Esophagus squamous epithelium (tissue), 5 donors: ENCODE measurements around the gene RCSD1. TPM values are rescaled to one million over a fixed set of nuclear protein-coding genes. Genes with fewer than 3 reads are reported as not detected.

Experiments
- DNase-seq: peaks from one replicate; lab custom pipeline; 2025; lab: John Stamatoyannopoulos, UW
- H3K27ac ChIP-seq, 4 donors: fragments of 200-600 bp; sonication (generic); one replicate each; pipeline ENCODE4 v1.5.1; 2016 to 2019; ENCODE audit warnings: mild to moderate bottlenecking in 1 of 4
- H3K27me3 ChIP-seq, 4 donors: fragments of 200-600 bp; sonication (generic); 1 replicate in 3 of 4; 2 replicates in 1 of 4; pipeline versions ENCODE4 v1.5.1 to v1.6.0; 2017 to 2021; ENCODE audit warnings: antibody characterized with exemption in 1 of 4
- H3K36me3 ChIP-seq, 3 donors: fragments of 200-600 bp; sonication (generic); one replicate each; pipeline ENCODE4 v1.5.1; 2016 to 2019
- H3K4me1 ChIP-seq, 3 donors: fragments of 200-600 bp; sonication (generic); one replicate each; pipeline ENCODE4 v1.5.1; 2017 to 2019
- H3K4me3 ChIP-seq, 4 donors: fragments of 200-600 bp; sonication (generic); 1 replicate in 3 of 4; 2 replicates in 1 of 4; pipeline ENCODE4 v1.5.1; 2016 to 2019; ENCODE audit warnings: mild to moderate bottlenecking in 2 of 4, moderate library complexity in 1 of 4
- H3K9me3 ChIP-seq, 3 donors: fragments of 200-600 bp; sonication (generic); one replicate each; pipeline ENCODE4 v1.5.1; 2016 to 2019
- POLR2A ChIP-seq, 4 donors: fragments of 450-650 bp; IDR thresholded peaks; one replicate each; pipeline ENCODE4 v1.6.1; 2017; ENCODE audit warnings: antibody characterized with exemption in 4 of 4, mild to moderate bottlenecking in 4 of 4, moderate library complexity in 3 of 4
- WGBS, 2 donors: methylation state at CpG; one replicate each; pipeline ENCODE4 v1.1.5; 2018; 5-methylcytosine and 5-hydroxymethylcytosine counted together
- intact Hi-C: fragments of 100-400 bp; cut with DNase I; formaldehyde crosslinking; loops from one replicate; pipeline ENCODE4 v1.15.0; 2022
- total RNA-seq, 4 donors: library from RNA; depleted of rRNA; stranded (reverse); fragments of >200 nt; gene quantifications; one replicate each; pipeline ENCODE4 v1.1.0, GENCODE V29; 2016
- TF ChIP-seq, protein P1 (sequence below), 6 experiments: fragments of 450-650 bp in 4 of 6; fragments of 200-600 bp in 2 of 6; sonication (generic) in 2 of 6; IDR thresholded peaks; one replicate each; pipeline ENCODE4 v1.5.1; 2016 to 2019; ENCODE audit warnings: antibody characterized with exemption in 6 of 6, mild to moderate bottlenecking in 4 of 6, moderate library complexity in 4 of 6
- donor health status: DM: yes; HTN: yes; CAD: no.

Gene RCSD1
- total RNA-seq, 4 donors from 2014 or later = 1.2 to 17.7 (median 3.4) TPM

DNA sequence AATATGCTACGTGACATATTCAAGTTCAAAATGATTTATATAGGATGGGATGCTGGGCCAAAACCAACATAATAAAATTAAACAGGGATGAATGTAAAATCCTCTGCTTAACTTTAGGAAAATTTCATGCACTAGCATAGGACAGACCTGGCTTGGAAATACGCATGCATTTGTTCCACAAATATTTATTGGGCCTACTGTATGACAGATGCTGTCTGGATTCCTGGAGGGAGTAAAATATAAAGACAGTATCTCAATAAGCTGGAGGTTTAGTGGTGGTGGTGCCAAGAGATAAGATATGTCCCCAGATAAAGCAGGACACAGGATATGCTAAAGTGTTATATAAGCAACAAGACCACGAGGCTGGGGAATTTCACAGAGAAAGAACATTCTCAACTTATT is 15.1 kb downstream of the RCSD1 start:
- 70 to 71% methylated on average over 3 of the region's 3 CpGs for WGBS, 2 donors
- Histone ChIP-seq H3K36me3 (no peaks in the 10 kb centered on the region), H3K4me1 (peaks cover 9 to 53% (median 18%) of the 10 kb centered on the region in 3 donors), H3K27ac (no peak overlapping the region), H3K27me3 (no peaks in the 10 kb centered on the region), H3K9me3 (no peaks in the 10 kb centered on the region), H3K4me3 (no peak overlapping the region)
- no peak for TF ChIP-seq POLR2A (IDR thresholded peaks at IDR 0.05)
- TF ChIP-seq, protein P1, sequence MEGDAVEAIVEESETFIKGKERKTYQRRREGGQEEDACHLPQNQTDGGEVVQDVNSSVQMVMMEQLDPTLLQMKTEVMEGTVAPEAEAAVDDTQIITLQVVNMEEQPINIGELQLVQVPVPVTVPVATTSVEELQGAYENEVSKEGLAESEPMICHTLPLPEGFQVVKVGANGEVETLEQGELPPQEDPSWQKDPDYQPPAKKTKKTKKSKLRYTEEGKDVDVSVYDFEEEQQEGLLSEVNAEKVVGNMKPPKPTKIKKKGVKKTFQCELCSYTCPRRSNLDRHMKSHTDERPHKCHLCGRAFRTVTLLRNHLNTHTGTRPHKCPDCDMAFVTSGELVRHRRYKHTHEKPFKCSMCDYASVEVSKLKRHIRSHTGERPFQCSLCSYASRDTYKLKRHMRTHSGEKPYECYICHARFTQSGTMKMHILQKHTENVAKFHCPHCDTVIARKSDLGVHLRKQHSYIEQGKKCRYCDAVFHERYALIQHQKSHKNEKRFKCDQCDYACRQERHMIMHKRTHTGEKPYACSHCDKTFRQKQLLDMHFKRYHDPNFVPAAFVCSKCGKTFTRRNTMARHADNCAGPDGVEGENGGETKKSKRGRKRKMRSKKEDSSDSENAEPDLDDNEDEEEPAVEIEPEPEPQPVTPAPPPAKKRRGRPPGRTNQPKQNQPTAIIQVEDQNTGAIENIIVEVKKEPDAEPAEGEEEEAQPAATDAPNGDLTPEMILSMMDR (IDR thresholded peaks at IDR 0.05) = no peak
- intact Hi-C loops = no loop called here
- DNase-seq = no peak

DNA sequence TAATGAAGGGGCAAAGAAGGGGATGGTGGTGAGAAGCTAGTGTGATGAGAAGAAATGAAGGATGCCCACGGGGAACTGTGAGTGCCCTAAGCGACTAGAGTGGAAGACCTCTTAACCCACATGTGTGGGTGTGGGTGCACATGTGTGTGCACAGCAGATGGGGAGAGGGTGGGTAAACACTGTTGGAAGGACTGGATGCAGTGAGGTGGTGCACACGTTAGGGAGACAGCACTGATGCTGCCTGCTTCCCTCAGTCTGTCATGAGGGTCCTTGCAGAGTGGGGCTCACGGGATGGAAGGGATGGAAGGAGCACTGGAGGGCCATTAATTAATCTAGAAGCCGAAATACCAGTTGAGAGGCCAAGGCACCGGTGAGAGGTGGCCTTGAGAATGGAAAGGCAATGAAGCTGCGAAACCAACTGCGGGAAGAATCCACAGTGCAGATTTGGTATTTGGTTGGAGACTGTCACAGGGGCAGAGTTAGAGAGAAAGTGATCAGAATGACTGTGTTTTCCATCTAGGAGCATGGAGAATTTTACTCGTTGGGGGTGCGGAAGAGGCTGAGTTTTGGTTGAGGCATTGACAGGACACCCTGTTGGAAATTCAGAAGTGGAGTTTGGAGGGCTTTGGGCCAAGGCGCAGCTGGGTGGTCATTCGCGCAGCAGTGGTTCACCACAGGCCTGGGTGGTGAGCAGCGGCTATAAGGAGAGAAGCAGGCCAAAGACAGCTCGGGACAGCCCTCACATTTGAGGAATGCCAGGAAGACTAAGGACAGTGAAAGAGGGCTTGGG is 15.8 kb downstream of the RCSD1 start:
- Histone ChIP-seq H3K4me1 (peaks cover 9 to 60% (median 24%) of the 10 kb centered on the region in 3 donors), H3K27me3 (no peaks in the 10 kb centered on the region), H3K4me3 (no peak overlapping the region), H3K36me3 (no peaks in the 10 kb centered on the region), H3K9me3 (no peaks in the 10 kb centered on the region), H3K27ac (no peak overlapping the region)
- TF ChIP-seq, protein P1 (IDR thresholded peaks at IDR 0.05) = no peak
- no peak for TF ChIP-seq POLR2A (IDR thresholded peaks at IDR 0.05)
- intact Hi-C loops = no loop called here
- WGBS, 2 donors = 82 to 86% methylated on average over 15 of the region's 15 CpGs
- DNase-seq = no peak

DNA sequence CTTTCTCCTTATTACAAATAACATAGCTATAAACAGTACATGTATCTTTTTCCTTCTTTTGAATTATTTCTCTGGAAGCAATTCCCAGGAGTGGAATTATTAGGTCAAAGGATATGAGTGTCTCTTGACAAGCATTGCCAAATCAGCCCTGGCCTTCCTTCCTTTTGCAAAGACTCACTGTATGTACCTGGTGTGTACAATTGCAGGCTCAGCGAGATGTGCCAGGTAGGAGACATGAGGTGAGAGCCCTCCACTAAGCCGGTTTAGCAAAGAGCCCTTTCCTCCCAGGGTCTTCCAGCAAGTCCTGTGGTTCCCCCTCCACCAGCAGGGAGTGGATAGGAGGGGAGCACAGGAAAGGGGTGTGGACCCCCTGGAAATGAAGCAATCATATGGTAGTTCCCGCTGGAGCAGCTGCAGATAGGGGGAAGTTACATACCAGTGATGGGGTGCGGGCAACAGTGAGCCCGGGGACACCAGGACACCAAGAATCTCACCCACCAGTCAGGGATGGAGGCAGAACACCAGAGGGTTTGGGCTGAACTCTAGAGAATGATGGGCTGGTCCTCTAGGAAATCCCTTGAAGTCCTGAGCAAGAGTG is 18.3 kb downstream of the RCSD1 start:
- no peak for TF ChIP-seq POLR2A (IDR thresholded peaks at IDR 0.05)
- TF ChIP-seq, protein P1 (IDR thresholded peaks at IDR 0.05) = no peak
- no peak for DNase-seq

DNA sequence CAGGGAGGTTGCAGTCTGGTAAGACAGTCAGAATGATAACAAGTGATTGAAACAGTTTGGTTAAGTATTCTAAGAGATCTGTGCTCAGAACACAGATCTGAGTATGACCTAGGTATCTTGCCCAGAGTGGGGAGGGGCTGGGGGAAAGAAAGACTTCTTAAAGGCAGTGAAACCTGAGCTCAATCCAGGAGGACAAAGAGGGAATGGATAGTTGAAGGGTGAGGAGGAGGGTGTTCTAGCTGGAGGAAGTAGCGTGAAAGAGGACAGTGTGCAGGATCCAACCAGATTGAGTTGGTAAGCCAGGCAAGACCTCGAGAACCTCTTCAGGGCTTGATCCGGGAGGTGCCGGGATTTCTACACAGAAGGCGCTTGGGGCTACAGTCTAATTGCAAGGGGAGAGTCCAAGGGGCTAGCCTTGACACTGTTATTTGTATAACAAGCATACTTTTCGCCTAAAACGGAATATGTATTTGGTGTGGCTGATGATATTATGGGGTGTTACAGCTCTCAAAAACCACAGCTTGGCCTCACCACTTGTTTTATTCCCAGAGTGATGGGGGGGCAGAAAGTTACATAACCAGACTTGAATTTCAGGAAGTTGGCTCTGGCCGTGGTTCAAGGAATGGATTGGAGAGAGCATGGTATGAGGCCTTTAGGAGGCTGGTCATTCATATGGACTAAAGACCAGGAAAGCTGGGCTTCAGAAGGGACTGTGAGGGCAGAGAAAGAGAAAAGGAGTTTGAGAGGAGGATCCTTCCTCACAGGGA is 19.1 kb downstream of the RCSD1 start:
- intact Hi-C loops = no loop called here
- Histone ChIP-seq H3K27ac (peak overlapping the region in 3 of 4 donors; percentile 3 to 51 (median 14)), H3K27me3 (no peaks in the 10 kb centered on the region), H3K9me3 (no peaks in the 10 kb centered on the region), H3K36me3 (no peaks in the 10 kb centered on the region), H3K4me3 (no peak overlapping the region), H3K4me1 (peaks cover 9 to 84% (median 33%) of the 10 kb centered on the region in 3 donors)
- 62 to 65% methylated on average over 8 of the region's 8 CpGs for WGBS, 2 donors
- no peak for DNase-seq
- TF ChIP-seq, protein P1 (IDR thresholded peaks at IDR 0.05) = no peak
- TF ChIP-seq POLR2A (IDR thresholded peaks at IDR 0.05) = no peak

More for the DNA sequence above, 18.3 kb downstream of the RCSD1 start:
- H3K27me3 ChIP-seq = no peaks in the 10 kb centered on the region
- H3K9me3 ChIP-seq = no peaks in the 10 kb centered on the region
- 71 to 100% methylated on average over 2 to 5 of the region's 5 CpGs for WGBS, 2 donors
- peak overlapping the region in 2 of 4 donors; percentile 14 to 51 for H3K27ac ChIP-seq
- intact Hi-C loops = no loop called here
- H3K4me1 ChIP-seq = peaks cover 9 to 77% (median 33%) of the 10 kb centered on the region in 3 donors
- H3K36me3 ChIP-seq = no peaks in the 10 kb centered on the region
- no peak overlapping the region for H3K4me3 ChIP-seq
